ENCODE measurements around the gene ATAD5. TPM values are rescaled to one million over a fixed set of nuclear protein-coding genes. Genes with fewer than 3 reads are reported as not detected.
"Not testable (repeated sequence)": the region's sequence is repeated elsewhere in the genome, so short reads cannot be mapped to it uniquely, and the experiment has no call there.

ATAD5 gene
- total RNA-seq, 1 experiment from 2014 or later: 14.1 TPM

DNA sequence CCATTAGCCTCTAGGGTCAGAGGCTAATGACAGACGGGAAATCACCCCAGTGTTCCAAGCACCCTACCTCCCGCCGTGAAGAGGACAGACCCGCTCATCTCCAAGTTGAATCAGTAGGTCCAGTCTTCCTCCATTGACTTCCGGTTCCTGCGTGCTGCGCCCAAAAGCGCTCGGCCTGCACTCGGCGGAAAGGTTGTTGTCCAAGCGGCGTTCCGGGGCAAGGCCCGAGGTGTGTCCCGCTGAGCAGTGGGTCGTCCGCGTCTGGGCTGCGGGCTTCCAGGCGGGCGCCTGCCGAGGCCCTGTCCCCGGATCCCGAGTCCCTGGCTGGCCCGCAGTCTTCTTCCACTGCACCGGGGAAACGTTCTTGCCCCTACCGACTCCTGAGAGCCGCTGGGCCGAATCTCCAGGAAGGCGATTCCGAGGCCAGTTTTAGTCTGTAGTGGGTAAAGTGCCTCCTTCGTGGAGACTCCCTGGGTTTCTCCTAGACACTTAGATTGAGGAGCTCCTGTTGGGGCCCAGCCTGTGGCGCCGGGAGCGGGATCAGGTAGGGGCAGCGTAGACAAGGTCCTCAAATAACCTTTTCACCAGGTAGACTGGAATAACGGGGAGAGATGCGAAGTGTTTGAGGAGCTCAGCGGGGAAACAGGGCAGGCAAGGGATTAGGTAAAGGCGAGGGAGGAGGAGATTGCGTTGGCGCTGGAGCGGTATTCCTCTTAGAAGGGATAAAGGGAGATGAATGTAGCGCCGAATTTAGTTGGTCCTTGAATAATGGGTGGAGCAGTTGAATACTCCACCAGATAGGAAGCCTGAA lies 74.5 kb downstream of the ATAD5 start, which contains the start of gene TEFM:
Gene TEFM (minus strand): TSS at position 138 of the 811 bp plus-strand sequence. CDS start 40 bp downstream, at position 98.
- intact Hi-C loops (cut with micrococcal nuclease; ENCODE audit: unreplicated experiment): loop anchor here (1.0 to 5.0 kb wide), 2 partner anchors 64 to 466 kb away; no protein-coding TSS in a partner anchor
- H3K36me3 ChIP-seq (ENCODE audit: low read depth): peaks cover 7% of the 10 kb centered on the region; the same call in 1 of the 2 replicates
- H3K9me3 ChIP-seq (ENCODE audit: insufficient read depth, low read depth): no peaks in the 10 kb centered on the region
- H3K4me3 ChIP-seq: peak within 1 kb of the TSS; percentile 85
- no peaks in the 10 kb centered on the region; the same call in 1 of the 2 replicates for H3K4me1 ChIP-seq (replicated peaks; ENCODE audit: insufficient read depth)
- H3K27me3 ChIP-seq (ENCODE audit: insufficient read depth, low read depth): no peaks in the 10 kb centered on the region
- H3K79me2 ChIP-seq (ENCODE audit: low read depth): peaks cover 20% of the 10 kb centered on the region
- H2AFZ ChIP-seq: peak within 1 kb of the TSS; percentile 94
- H4K20me1 ChIP-seq (ENCODE audit: insufficient read depth): no peaks in the 10 kb centered on the region
- H3K9me2 ChIP-seq (ENCODE audit: insufficient read depth): no peaks in the 10 kb centered on the region
- TSS peak; percentile 61 for BruUV-seq (replicated peaks)
- H3K4me2 ChIP-seq: peak within 1 kb of the TSS; percentile 80
- ChIA-PET POLR2A (ENCODE audit: unreplicated experiment) (interaction anchor here (0.7 to 0.9 kb wide), 2 partner anchors 21 to 399 kb away, joined by 3 read pairs; no protein-coding TSS in a partner anchor), CTCF (no interaction called here)
- peaks cover 16% of the 10 kb centered on the region; the same call in 1 of the 2 replicates for H3F3A ChIP-seq (ENCODE audit: insufficient read depth, low read depth)
- peak; percentile 82 to 91 for DNase-seq
- TF ChIP-seq, protein P1, sequence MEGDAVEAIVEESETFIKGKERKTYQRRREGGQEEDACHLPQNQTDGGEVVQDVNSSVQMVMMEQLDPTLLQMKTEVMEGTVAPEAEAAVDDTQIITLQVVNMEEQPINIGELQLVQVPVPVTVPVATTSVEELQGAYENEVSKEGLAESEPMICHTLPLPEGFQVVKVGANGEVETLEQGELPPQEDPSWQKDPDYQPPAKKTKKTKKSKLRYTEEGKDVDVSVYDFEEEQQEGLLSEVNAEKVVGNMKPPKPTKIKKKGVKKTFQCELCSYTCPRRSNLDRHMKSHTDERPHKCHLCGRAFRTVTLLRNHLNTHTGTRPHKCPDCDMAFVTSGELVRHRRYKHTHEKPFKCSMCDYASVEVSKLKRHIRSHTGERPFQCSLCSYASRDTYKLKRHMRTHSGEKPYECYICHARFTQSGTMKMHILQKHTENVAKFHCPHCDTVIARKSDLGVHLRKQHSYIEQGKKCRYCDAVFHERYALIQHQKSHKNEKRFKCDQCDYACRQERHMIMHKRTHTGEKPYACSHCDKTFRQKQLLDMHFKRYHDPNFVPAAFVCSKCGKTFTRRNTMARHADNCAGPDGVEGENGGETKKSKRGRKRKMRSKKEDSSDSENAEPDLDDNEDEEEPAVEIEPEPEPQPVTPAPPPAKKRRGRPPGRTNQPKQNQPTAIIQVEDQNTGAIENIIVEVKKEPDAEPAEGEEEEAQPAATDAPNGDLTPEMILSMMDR (conservative IDR thresholded peaks at IDR 0.05): no peak
- no peak for TF ChIP-seq EZH2 (IDR thresholded peaks at IDR 0.05; ENCODE audit: low read depth)
- peak within 1 kb of the TSS; percentile 34 for H3K27ac ChIP-seq

- no peak overlapping the region for H2AFZ ChIP-seq
- no peaks in the 10 kb centered on the region for H3K9me2 ChIP-seq (ENCODE audit: insufficient read depth)
- BruUV-seq (replicated peaks): no TSS peak
- no peaks in the 10 kb centered on the region for H3K27me3 ChIP-seq (ENCODE audit: insufficient read depth, low read depth)
- peaks cover 5% of the 10 kb centered on the region; the same call in 1 of the 2 replicates for H3K36me3 ChIP-seq (ENCODE audit: low read depth)
- H3F3A ChIP-seq (ENCODE audit: insufficient read depth, low read depth): peaks cover 9% of the 10 kb centered on the region; the same call in 1 of the 2 replicates
- no peaks in the 10 kb centered on the region; the same call in 1 of the 2 replicates for H3K4me1 ChIP-seq (replicated peaks; ENCODE audit: insufficient read depth)
- no peaks in the 10 kb centered on the region for H3K9me3 ChIP-seq (ENCODE audit: insufficient read depth, low read depth)
- H3K4me2 ChIP-seq: no peak overlapping the region
- TF ChIP-seq, protein P1 (conservative IDR thresholded peaks at IDR 0.05): no peak
- no peak for TF ChIP-seq EZH2 (IDR thresholded peaks at IDR 0.05; ENCODE audit: low read depth)
- ChIA-PET CTCF (no interaction called here), POLR2A (ENCODE audit: unreplicated experiment) (no interaction called here)
- H3K4me3 ChIP-seq: no peak overlapping the region
- H3K27ac ChIP-seq: no peak overlapping the region
- DNase-seq: no peak
- H4K20me1 ChIP-seq (ENCODE audit: insufficient read depth): no peaks in the 10 kb centered on the region
- peaks cover 19% of the 10 kb centered on the region for H3K79me2 ChIP-seq (ENCODE audit: low read depth)
- intact Hi-C loops (cut with micrococcal nuclease; ENCODE audit: unreplicated experiment): loop anchor here (5.0 kb wide), 1 partner anchor 463 kb away; no protein-coding TSS in a partner anchor
Observed at GRCh38 chr17:30908717-30909420, 77.1 kb downstream of the ATAD5 start.

DNA sequence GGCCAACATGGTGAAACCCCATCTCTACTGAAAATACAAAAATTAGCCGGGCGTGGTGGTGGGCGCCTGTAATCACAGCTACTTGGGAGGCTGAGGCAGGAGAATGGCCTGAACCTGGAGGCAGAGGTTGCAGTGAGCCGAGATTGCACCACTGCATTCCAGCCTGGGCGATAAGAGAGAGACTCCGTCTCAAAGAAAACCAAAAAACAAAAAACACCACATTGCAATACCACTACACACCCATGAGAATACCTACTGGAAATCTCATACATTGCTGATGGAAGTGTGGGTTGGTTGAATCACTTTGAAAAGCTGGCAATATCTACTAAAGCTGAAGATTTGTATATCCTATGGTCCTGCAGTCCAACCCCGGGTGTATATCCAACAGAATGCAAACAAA lies 78.4 kb downstream of the ATAD5 start:
- H3K27ac ChIP-seq; POLR2A ChIA-PET (ENCODE audit: unreplicated experiment); DNase-seq; H2AFZ ChIP-seq; H3K4me3 ChIP-seq; H4K20me1 ChIP-seq (ENCODE audit: insufficient read depth); H3K4me2 ChIP-seq; H3K9me3 ChIP-seq (ENCODE audit: insufficient read depth, low read depth); BruUV-seq (replicated peaks); H3K4me1 ChIP-seq (replicated peaks; ENCODE audit: insufficient read depth); H3K36me3 ChIP-seq (ENCODE audit: low read depth); H3K79me2 ChIP-seq (ENCODE audit: low read depth); H3K9me2 ChIP-seq (ENCODE audit: insufficient read depth); H3K27me3 ChIP-seq (ENCODE audit: insufficient read depth, low read depth); H3F3A ChIP-seq (ENCODE audit: insufficient read depth, low read depth); intact Hi-C loops (cut with micrococcal nuclease; ENCODE audit: unreplicated experiment); CTCF ChIA-PET: not testable (repeated sequence)

Data from PC-9 (cell line).